Dermis lymphatic vessel endothelial cell (primary cell): ENCODE data around the gene TAMALIN. TPM values are rescaled to one million over a fixed set of nuclear protein-coding genes. Genes with fewer than 3 reads are reported as not detected.

Experiments used
- total RNA-seq: library from RNA; depleted of rRNA; stranded (reverse); fragments of >200 nt; gene quantifications from 2 replicates; pipeline ENCODE4 v1.2.1, GENCODE V29; 2014

Gene TAMALIN
- total RNA-seq = 27.4 and 32.4 TPM in 2 replicates

DNA sequence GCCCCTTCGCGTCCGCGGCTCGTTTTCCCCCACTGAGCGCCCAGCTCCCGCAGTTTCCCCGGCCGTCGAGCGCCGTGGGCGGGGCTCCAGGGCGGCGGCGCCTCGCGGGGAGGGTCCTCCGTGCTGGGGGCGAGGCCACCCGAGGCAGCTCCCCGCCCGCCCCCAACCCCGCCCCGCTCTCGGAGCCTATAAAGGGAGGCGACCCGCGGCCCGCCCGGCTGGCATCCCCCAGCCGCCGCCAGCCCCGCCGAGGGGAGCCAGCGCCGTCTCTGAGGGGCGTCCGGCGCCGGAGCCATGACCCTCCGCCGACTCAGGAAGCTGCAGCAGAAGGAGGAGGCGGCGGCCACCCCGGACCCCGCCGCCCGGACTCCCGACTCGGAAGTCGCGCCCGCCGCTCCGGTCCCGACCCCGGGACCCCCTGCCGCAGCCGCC, at the start of gene TAMALIN:
TAMALIN (plus strand) TSS at position 221 of the 432 bp plus-strand sequence; CDS start at position 295, 74 bp downstream.

DNA sequence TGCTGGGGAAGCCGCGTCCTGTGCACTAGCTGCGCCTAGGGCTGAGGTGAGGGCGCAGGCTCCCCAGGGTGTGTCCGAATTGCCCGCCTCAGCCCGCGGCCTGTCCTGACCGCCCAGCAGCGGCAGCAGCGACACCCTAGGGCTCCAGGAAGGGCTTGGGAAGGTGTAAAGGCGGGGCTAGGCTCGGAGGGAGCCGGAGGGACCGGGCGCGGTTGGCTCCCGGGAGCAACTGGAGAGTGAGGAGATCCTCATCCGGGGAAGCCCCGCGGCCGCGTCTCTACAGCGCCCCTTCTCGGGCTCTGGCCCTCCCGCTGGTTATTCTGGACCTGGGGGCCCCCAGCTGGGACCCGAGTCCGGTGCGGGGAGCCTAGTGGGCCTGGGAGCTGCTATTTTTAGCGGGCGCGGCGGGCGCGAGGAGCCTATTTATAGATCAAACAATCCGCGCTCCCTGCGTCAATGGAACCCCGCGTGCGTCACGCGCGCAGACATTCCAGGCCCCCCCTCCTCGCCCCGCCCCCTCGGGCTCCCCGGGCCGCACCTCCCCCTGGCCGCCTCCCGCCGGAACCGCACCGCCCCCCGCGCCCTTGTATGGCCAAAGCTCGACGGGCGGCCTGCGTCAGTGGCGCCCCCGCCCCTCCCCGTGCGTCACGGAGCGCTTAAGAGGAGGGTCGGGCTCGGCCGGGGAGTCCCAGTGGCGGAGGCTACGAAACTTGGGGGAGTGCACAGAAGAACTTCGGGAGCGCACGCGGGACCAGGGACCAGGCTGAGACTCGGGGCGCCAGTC, 44.2 kb downstream of the TAMALIN start, which contains the start of gene NR4A1:
NR4A1 (plus strand) TSS at position 685 of the 784 bp plus-strand sequence. CDS start 2,887 bp downstream, outside the sequence.

Other genes starting within 250 kb of the TAMALIN start
- 0.43 and 0.86 TPM in 2 replicates for gene FIGNL2, start 158.2 kb upstream of the TAMALIN start, total RNA-seq
- gene ANKRD33, start 118.8 kb upstream of the TAMALIN start, total RNA-seq = 0.09 and 0.11 TPM in 2 replicates
- 263 and 356 TPM in 2 replicates for gene ACVRL1, start 99.4 kb upstream of the TAMALIN start, total RNA-seq
- 11.8 and 12.7 TPM in 2 replicates for gene ACVR1B, start 55.2 kb upstream of the TAMALIN start, total RNA-seq
- 0.86 and 6.2 TPM in 2 replicates for gene NR4A1, start 44.5 kb downstream of the TAMALIN start, total RNA-seq
- gene ATG101, start 63.0 kb downstream of the TAMALIN start, total RNA-seq = 45.9 and 51.7 TPM in 2 replicates
- gene SMIM41, start 72.8 kb downstream of the TAMALIN start, total RNA-seq = 0.09 TPM in 1 of 2 replicates, not detected in the other
- gene KRT80, start 185.1 kb downstream of the TAMALIN start, total RNA-seq = under 0.01 TPM in 2 replicates
- 9.5 and 21.9 TPM in 2 replicates for gene KRT7, start 226.3 kb downstream of the TAMALIN start, total RNA-seq